SIG-M5 (cell line): ENCODE results near the gene FGD5.

Source experiments
- DNase-seq: peaks from one replicate; lab custom pipeline; 2025; lab: John Stamatoyannopoulos, UW

The FGD5 gene

DNA sequence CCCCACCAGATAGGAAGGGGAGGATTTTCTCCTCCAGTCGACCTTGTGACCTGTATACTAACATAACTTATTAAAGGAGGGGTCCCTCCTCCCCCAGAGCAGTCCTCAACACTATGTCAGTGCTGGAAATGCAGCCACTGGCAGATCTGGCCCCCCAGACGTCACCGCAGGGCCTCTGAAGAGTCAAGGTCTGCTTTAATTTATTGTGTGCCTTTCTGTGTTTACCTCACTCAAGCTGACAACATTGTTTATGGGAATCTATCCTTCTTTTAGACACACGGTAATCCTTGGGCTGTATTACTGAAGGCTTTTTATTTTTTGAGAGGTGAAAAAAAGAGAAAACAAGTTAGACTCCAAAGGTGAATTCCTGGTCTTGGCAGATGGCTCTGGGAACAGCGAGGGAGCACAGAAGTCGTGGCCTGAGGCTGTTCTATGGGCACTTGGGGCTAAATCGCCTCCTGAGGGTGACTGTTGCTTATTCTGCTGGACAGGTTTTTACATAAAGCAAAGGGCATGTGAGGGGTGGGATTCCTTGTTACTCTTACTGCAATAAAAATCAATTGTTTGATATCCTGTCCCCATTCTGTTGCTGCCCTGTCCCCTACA is 115.2 kb downstream of the FGD5 start:
- DNase-seq = no peak

DNA sequence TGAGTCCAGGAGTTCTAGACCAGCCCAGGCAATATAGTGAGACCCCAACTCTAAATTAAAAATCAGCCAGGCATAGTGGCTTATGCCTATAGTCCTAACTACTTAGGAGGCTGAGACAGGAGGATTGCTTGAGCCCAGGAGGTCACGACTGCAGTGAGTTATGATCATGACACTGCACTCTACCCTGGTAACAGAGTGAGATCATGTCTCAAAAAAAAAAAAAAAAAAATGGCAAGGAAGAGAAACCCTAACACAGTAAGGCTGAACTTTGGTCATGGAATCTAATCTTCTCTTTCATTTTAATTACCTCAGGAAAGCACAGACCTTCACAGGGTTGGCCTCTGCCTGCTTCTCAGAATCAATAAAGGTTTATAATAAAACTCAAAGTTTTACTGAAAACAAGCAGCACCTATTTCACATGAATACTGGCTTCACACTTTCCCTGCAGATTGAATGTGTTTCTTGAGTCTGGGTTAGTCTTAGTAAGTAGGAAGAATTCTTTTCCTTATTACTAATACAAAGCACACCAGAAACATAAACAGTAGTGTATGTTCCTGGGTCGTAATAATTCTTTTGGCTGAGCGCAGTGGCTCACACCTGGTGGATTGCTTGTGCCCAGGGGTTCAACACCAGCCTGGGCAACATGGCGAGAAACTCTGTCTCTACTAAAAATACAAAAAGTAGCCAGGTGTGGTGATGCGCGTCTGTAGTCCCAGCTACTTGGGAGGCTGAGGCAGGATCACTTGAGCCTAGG is 117.0 kb downstream of the FGD5 start:
- DNase-seq = no peak

DNA sequence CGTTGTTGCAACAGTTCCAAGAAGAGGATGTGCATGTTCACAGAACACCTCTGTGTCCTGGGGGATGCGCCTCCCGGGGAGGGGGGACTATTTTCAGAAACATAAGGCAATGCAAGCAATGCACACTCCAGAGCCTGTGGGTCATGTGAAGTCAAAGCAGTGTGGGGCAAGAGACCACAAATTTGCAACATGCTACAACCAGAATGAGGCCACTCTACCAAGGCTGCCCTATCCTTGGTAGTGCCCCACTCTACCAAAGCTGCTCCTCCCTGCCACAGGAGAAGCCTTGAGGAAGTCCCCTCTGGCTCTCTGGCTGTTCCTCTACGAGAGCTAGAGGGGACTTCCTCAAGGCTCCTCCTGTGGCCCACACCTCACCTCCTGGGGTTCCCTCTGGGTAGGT is 120.2 kb downstream of the FGD5 start:
- peak; percentile 29 for DNase-seq

DNA sequence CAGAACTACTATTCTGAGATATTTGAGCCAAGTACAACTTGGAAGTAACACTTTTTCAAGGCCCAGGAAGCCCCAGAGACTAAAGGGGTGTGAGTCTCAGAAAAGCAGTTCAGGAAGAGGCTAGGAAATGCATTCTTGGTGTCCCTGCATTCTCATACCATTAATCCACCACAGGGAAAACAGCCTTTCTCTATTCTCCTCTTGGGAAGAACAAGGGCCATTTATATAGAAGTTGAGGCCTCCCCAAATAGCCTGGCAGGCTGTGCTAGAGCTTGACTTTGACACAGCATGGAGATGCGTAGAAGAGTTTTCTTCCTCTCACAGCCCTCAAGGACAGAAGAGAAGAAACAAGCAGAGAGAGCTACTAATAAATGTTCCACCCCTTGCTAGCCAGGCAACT is 123.1 kb downstream of the FGD5 start:
- no peak for DNase-seq

DNA sequence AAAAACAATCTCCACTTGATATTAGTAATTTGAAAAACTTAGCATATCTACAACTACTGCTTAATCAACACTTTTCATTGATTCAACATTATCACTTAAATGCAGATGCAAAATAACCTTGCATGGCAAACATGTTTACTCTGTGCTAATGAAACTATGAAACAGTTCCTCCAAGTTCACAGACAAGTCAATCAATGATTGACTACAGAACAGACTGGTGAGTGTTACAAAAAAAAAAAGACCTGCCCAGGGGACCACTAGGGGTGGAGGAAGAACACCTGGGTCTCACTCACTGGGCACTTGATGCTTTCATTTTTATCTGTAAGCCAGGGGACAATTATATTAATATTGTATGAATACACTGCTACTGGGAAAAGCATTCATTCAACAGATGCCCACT is 124.3 kb downstream of the FGD5 start:
- DNase-seq = no peak

DNA sequence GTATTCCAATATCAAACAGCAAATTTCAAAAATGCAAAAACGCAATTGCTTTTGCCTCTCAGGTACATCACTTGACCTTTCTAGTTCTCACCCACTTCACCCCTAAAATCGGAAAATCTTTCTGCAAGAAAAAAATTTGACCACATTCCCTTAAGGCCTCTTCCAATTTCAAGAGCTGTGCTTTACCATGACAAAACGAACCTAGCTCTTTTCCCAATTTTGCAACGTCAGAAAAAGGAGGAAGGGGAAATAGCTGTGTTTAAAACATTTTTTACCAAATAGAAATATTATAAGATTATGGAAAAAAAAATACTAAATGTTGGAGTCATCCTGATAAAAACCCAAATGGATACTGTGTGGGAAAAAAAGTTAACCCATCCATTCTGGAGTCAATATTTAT is 127.5 kb downstream of the FGD5 start:
- DNase-seq = no peak

DNA sequence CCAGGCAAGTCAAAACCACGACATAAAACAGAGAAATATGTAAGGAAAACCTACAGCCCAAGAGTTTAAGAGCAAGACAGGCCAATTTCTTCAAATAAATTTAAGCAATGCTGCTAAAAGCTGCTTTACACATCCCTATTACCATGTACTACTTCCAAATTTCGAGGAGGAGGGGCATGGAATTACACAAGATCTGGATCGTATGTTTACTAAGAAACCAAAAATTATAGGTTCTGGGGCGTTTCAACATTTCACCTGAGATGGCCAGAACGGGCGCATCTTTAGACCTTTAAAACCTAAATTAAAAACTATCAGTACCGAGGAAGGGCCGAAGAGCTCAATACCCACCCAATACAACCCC is 128.0 kb downstream of the FGD5 start:
- DNase-seq = no peak

DNA sequence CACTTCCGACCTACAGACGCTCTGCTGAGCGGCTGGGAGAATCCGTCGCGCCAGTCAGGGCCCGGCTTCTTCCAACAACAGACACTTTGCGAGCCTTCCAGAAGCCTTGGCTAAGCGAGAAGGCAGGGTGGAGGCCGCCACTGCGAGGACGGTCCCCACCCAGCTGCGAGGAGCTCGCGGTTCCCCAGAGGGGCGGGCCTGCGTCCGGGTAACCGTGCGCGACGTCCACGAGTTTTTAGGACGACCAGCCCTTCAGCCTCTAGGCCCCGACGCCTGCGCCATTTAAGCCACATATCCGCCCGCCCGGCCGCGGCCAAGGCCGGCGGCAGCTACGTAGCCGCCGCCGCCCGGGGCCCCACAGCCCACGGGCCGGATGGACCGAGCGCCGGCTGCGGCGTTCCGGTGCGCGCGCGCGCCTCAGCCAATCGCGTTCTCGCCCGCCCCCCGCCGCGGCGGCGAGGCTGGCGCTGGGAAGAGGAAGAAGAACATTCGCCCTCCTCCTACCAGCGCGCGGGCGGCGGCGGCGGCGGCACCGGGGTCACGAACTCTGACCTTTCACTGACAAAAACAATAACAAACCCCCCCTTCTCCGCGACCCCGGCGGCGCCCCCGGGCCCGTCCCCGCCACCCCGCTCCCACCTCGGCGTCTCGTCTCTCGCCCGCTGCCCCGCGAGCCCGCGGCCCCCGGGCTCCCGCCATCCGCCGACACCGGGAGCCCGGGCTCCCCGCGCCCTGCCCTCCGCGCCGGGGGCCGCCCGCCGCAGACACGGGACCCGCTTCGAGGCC is 128.5 kb downstream of the FGD5 start, which contains the start of gene NR2C2:
TSS of gene NR2C2 (plus strand) at position 484 of the 786 bp plus-strand sequence. CDS start 56,332 bp downstream, outside the sequence.
- DNase-seq = peak; percentile 33

DNA sequence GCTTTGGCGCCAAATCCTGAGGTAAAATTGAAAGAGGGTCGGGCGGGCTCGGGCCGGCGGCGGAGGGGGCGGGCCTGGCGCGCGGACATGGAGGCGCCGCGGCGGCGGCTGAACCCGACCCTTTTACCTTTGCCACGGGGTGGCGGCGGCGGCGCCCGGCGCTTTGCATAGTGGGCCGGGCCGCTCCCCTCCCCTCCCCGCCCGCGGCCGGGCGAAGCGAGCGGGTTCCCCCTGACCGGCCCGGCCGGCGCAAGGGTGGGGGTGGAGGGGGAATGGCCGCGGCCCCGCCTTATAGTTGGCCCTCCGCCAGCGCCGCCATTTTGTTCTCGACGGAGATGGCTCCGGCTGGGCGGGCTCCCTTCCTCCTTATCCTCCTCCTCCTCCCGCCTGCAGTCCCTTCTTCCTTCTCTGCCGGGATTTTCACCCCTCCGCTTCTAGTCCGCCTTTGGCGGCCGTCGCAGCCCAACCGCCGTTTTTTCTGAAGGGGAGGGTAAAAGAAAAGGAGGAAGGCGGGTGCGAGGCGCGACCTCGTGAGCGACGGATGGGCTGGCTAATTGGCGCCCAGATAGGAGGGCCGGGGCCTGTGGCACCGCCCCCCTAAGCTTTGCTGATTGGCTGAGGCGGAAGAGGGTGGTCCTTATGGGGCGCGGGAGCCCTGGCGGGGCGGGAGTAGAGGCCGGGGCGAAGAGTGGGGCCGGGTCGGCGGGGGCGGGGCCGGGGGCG is 129.3 kb downstream of the FGD5 start:
- DNase-seq = peak; percentile 67

DNA sequence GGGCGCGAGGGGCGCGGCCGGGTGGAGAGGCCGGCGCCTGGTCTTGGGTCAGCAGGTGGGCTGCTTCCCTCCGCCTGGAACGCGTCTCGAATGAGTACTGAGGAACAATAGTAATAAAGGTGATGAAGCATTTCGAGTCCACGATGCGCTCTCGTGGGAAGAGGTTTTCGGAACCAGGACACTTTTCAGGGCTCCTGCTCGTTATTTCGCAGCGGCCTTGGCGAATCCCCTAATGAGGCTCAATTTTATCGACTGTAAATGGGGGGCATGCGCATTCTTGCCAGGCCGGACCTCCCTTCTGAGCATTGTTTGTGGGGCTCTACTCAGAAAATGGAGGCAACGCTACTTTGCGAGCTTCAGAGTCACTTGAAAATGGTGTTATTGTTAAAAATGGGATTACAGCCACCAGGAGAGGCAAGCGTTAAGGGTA is 129.9 kb downstream of the FGD5 start:
- no peak for DNase-seq

DNA sequence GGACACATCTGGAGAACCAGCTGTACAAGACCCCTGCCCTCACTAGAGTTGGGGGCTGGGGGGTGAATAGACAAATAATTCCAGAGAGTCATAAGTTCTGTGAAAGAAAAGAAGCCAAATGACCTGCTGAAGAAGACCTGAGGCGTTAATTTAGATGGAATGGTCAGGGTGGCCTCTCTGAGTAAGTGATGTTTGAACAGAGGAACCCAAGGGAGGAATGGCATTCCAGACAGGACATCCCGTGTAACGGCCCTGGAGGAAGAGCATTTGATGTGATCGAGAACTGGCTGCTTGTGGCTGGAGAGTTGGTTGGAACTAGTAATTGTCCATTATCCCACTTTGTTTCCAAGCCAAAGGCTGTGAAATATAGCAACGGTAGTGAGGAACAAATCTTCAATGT is 130.4 kb downstream of the FGD5 start:
- DNase-seq = no peak

DNA sequence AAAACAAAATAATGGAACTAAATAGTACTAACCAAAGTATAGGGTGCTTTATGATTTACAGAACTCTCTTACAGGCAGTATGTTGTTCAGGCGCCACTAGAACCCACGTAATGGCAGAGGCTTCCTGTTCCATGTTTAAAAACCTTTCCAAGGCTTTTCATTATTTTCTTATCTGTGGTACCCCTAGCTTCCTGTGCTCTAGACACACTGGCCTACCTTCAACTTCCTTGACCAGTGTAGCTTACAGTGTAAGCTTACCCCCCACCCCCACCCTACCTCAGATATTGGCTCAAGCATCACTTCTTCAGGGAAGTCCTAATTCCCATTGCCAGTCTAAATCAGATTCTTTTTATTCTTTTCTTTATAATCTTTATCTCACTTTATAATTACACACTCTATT is 131.5 kb downstream of the FGD5 start:
- DNase-seq = no peak

DNA sequence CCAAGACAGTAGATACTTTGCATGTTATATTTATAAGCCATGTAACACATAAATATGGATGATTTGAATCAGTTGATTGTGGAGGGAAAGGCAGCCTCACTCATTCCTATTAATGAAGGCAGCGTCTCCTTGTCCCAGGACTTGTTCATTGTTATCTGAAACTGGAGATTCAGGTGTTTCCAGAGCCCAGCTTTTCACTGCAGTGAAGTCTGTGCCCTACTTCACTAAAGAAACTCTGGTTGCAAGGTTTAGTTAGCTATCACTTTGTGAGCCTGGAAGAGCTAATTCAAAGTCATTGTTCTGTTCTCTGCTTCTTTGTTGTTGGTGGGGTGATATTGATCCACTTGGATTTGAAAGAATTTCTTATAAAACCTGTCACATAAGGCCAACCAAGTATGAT is 138.4 kb downstream of the FGD5 start:
- no peak for DNase-seq

DNA sequence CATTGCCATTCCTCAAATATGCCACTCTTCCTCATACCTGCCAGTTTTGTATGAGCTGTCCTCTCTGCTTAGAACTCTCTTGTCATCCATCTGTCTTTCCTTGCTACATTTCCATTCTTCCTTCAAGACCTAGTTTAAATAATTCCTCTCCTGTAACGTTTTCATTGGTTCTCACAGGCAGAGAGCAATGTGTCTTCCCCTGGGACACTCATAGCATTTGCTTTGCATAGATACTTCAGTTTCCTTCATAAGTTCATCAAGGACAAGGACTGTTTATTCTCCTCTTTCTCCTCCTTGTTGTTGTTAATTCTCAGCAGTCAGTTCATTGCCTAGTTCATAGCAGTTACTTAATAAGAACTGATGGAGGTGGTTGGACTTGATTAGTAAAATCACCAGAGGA is 139.2 kb downstream of the FGD5 start:
- DNase-seq = no peak

DNA sequence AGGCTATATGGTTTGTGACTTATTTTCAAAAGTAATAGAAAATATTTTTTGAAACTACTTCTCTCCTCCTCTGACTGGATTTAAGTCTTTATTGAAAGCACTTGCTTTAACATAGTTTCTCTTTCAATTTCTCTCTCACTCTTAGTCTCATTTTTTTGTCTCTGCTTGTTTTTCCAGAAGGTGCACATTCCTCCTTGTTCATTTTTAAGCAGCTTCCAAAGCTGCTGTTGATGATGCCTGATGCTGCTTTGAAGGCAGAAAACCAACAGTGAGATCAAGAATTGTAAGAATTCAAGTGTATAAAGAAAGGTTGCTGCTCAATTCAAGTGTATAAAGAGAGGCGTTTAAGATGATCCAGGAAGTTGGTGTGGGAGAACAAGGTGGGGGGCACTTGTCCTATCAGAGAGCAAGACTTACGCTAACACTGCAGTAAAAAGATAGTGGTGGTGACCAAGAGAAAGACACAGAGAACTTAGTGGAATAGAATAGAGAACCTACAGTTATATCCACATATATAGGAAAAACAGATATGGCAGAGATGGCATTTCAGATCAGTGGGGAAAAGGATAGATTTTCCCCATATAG is 140.7 kb downstream of the FGD5 start:
- DNase-seq = no peak

DNA sequence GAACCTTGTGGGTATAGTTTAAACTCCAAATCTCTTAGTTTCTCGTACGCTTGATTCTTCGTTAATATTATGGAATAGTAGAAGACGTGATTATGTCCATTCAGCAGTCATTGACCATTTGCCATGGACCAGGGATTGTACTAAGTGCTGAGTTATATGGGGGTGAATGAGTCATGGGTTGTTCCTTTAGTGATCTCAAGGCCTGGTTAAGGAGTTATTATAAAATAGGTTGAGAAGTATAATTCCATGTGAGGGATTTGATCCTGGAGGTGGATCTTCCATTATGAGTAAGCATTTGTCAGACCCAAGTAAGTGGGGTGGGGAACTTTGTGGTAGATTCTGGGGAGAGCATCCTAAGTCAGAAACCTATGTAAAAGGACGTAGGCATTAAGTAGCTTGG is 144.0 kb downstream of the FGD5 start:
- no peak for DNase-seq

DNA sequence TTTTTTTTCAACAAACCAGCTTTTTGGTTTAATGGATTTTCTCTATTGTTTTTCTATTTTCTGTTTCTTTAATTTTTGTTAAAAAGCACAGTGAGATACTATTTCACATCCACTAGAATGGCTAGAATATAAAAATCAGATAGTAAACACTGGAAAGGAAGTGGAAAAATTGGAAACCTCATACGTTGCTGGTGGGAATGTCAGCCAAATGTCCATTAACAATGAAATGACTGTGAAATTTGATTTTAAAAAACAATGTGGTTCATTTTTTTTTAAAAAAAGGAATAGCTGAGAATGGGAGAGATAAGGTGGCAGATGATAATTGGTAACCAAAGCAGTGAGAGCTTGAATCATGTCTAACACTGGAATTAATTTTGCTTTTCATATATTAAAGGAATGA is 148.5 kb downstream of the FGD5 start:
- no peak for DNase-seq

DNA sequence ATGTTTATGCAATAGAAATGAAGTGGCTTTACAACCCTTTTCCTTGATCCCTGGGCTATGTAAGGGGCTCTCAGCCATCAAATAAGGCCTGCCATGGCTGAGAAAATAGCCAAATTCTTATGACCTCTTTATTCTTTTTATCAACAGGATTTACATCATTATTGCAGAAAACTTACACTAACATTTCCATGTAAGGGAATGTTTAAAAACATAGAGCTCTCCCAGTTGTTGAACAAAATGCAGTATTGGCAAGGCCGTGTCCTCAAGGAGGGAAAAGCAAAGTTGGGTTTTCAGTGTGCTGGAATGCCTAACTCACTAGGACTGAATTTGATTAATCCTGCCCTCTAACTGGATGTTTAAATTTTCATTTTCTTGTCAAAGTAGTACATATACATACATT is 150.9 kb downstream of the FGD5 start:
- no peak for DNase-seq

DNA sequence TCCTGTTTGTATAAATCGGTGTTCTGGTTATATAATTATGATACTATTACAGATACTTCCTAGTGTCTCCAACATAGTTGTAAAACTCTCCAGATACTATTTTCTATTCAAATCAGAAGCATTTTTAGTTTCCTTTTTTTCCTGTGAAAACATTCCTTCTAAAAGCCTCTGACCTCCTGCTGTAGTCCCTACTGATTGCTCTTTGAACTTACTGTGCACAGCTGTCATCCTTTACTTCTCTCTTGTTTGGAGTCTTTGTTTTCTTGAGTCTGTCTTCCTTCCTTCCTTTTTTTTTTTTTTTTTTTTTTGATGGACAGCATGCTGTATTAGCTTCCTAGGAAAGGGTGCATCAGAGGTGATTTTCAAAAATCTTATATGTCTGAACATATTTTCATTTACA is 157.6 kb downstream of the FGD5 start:
- DNase-seq = no peak

DNA sequence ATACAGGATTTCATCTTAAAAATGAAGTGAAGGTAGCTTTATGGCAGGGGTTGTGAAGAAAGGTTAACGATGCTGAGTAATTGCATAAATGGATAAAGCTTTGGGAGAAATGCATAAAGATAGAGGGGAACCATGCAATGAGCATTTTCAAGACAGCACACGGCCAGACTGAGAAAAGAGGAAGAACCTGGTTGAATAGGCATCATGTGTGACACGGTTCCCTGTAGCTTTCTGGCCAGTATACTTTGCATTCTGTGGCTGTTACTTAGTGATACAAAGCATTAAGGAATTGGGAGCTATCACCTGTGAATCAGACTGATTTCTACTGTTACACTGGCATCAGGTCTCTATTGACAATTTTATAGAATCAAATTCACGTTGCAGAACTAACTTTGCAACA is 161.9 kb downstream of the FGD5 start:
- DNase-seq = peak; percentile 24
